Right lobe of liver (tissue), 6 donors: ENCODE results near the gene SRMS. TPM values are rescaled to one million over a fixed set of nuclear protein-coding genes. Genes with fewer than 3 reads are reported as not detected.
A peak's percentile ranks its signal among the peaks of the same experiment; 100 is the strongest.

ENCODE experiments used
- ATAC-seq, 4 donors: fragments of 200-7000 bp; cut with Tn5 transposase; one replicate each; pipeline ENCODE4 v1.9.1; 2020; ENCODE audit warnings: mild to moderate bottlenecking in 4 of 4, moderate library complexity in 4 of 4
- DNase-seq, 3 donors: peaks; one replicate each; pipeline ENCODE4 v3.0.0-alpha.2; 2020
- H3K27ac ChIP-seq, 3 donors: fragments of 200-600 bp; one replicate each; pipeline ENCODE4 v1.8.0; 2022
- H3K27me3 ChIP-seq, 2 donors: fragments of 200-600 bp; one replicate each; pipeline ENCODE4 v1.8.0; 2022
- H3K36me3 ChIP-seq, 4 donors: fragments of 200-600 bp; sonication (generic) in 1 of 4; one replicate each; pipeline versions ENCODE4 v1.5.1 to v1.8.0; 2017 to 2022; ENCODE audit warnings: control low read depth in 1 of 4
- H3K4me1 ChIP-seq, 4 donors: fragments of 200-600 bp; sonication (generic) in 1 of 4; one replicate each; pipeline versions ENCODE4 v1.5.1 to v1.8.0; 2017 to 2022; ENCODE audit warnings: control low read depth in 1 of 4
- H3K4me3 ChIP-seq, 3 donors: fragments of 200-600 bp; one replicate each; pipeline ENCODE4 v1.8.0; 2022
- H3K9me3 ChIP-seq, 4 donors: fragments of 200-600 bp; sonication (generic) in 1 of 4; one replicate each; pipeline versions ENCODE4 v1.5.1 to v1.8.0; 2017 to 2022; ENCODE audit warnings: control low read depth in 1 of 4
- CTCF ChIP-seq, 4 donors: fragments of 200-600 bp in 3 of 4; fragments of 450-650 bp in 1 of 4; IDR thresholded peaks; one replicate each; pipeline versions ENCODE4 v1.5.1 to v1.8.0; 2016 to 2022; ENCODE audit warnings: antibody characterized with exemption in 4 of 4, mild to moderate bottlenecking in 2 of 4
- POLR2A ChIP-seq: fragments of 450-650 bp; IDR thresholded peaks from one replicate; pipeline ENCODE4 v1.6.1; 2017; ENCODE audit warnings: antibody characterized with exemption, mild to moderate bottlenecking
- WGBS: methylation state at CpG from one replicate; pipeline ENCODE4 v1.1.6; 2018; ENCODE audit warnings: low coverage, low lambda C conversion rate; ENCODE audit not compliant: insufficient coverage; ENCODE audit errors: missing lambda C conversion rate; 5-methylcytosine and 5-hydroxymethylcytosine counted together
- intact Hi-C, 2 donors: fragments of 100-400 bp; cut with DNase I; formaldehyde crosslinking; loops; one replicate each; pipeline versions ENCODE4 v1.11.2 to v1.14.1; 2022
- total RNA-seq, 6 experiments: library from RNA; depleted of rRNA in 2 of 6; stranded (reverse); fragments of >200 nt in 2 of 6; fragmentation: NEBNext Ultra II Directional in 3 of 6; extraction: Animal tissue kit (Norgen Biotek cat#: 25700) in 3 of 6; gene quantifications; one replicate each; pipeline versions ENCODE4 v1.1.0 to v1.2.4, GENCODE V29; 2016 to 2023
- donor health status: DM: no; HTN: yes; CAD: no.
- donor health status: DM: no; HTN: no; CAD: no.
- donor health status: DM: no; HTN: no; CAD: no.
- donor health status: DM: no; HTN: yes; CAD: no.
- donor health status: DM: no; HTN: yes; CAD: no.

Gene SRMS
- total RNA-seq, 6 experiments from 2014 or later: not detected

- peaks cover 0 to 1% (median 0%) of the 10 kb centered on the region in 4 donors for H3K36me3 ChIP-seq
- no CpG with 5 or more reads among the region's 28 CpGs for WGBS
- intact Hi-C loops: no loop called here
- no peak overlapping the region for H3K27ac ChIP-seq
- no peaks in the 10 kb centered on the region for H3K27me3 ChIP-seq
- H3K4me3 ChIP-seq: no peak overlapping the region
- TF ChIP-seq CTCF (IDR thresholded peaks at IDR 0.05) (no peak), POLR2A (no peak)
- DNase-seq (no peak), ATAC-seq (no peak)
- H3K9me3 ChIP-seq: no peaks in the 10 kb centered on the region
- no peaks in the 10 kb centered on the region for H3K4me1 ChIP-seq
Observed at GRCh38 chr20:63570281-63571086, 22.9 kb upstream of the SRMS start.

DNA sequence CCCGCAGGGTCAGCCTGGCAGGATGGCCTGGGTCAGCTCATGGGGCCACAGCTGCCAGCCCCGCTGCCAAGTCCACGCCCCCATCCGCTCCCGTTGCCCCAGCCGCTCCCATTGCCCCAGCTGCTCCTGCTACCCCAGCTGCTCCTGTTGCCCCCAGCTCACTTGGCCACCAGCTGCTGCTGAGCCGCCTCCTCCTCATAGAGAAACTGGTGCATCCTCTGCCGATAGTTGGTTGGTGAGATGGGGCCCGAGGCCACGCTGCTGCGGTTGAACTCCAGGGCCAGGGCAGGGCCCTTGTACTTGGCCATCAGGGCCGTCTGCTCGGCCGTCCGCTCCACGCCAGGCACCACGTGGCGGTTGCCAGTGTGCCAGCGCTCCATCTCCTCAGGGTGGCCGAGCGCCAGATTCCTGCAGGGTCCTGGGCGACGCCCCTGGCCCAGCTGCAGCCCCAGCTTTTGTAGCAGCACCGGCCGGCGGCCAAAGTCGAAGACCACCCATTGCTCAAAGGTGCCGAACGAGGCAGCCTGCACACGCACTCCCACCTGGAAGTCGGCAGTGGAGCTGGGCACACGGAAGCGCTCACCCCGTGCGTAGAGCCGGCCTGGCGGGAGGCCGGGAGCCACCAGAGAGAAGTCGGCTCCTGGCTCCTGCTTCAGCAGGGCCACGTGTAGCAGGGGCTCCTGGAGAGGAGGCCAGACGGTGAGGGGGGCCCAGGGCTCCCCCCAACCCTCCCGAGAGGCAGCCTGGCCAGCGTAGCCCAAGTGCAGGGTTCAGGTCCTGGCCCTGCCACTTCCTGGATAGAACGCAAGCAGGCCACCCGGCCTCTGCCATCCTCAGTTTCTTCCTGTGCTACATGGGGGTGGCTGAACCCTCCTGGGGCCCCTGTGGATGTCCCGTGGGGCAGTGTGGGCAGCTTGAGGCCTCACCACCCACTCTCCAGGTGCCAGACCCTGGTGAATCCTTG, 21.7 kb upstream of the SRMS start:
- 80% methylated on average over 1 of the region's 46 CpGs for WGBS
- TF ChIP-seq CTCF (IDR thresholded peaks at IDR 0.05) (no peak), POLR2A (no peak)
- H3K36me3 ChIP-seq: peaks cover 0 to 10% (median 0%) of the 10 kb centered on the region in 4 donors

DNA sequence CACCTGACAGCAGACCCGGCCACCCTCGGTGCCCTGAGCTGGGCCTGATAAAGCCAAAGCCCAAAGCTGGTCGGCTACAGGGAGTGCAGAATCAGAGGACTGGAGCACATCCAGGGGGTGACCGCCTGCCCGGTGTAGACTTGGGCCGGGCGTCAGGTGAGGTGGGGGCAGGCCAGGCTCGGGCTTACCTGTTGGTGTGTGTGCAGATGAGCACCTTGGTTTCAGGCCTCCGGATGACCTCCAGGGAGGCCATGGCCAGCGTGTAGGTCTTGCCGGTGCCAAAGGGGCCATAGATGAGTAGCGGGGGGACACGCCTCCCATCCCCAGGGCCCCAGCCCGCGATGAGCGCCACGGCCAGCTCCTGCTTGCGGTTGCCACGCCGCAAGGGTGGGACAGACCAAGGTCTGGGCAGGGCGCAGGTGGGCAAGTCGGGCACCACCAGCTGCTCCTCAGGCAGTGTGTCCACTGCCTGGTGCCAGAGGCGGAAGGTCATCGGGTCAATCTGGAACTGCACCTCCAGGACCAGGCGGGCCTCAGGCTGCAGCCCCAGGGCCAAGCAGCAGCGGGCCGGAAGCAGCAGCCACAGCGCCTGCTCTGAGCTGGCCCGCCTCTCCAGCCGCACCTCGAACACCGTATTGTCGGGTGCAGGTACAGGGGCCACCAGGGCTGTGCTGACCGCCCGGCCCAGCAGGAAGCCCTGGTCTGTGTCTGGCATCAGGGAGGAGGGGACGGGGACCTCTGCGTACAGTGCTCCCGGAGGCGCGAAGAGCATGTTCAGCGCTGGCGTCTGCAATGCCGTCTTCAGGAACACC, 20.8 kb upstream of the SRMS start:
- no peak overlapping the region for H3K27ac ChIP-seq
- H3K4me3 ChIP-seq: no peak overlapping the region
- no peak for TF ChIP-seq POLR2A
- no peak for TF ChIP-seq CTCF (IDR thresholded peaks at IDR 0.05)
- H3K36me3 ChIP-seq: peaks cover 0 to 10% (median 3%) of the 10 kb centered on the region in 4 donors
- H3K27me3 ChIP-seq: no peaks in the 10 kb centered on the region
- WGBS: 65% methylated on average over 7 of the region's 43 CpGs
- H3K9me3 ChIP-seq: no peaks in the 10 kb centered on the region
- intact Hi-C loops: no loop called here
- ATAC-seq: peak in 1 of 4 donors; percentile 9
- no peak for DNase-seq
- H3K4me1 ChIP-seq: no peaks in the 10 kb centered on the region

More for the DNA sequence above, 21.7 kb upstream of the SRMS start:
- Histone ChIP-seq H3K4me3 (no peak overlapping the region), H3K27me3 (no peaks in the 10 kb centered on the region), H3K4me1 (no peaks in the 10 kb centered on the region), H3K9me3 (no peaks in the 10 kb centered on the region), H3K27ac (no peak overlapping the region)
- DNase-seq (no peak), ATAC-seq (no peak)
- intact Hi-C loops: no loop called here
